ENCODE data around the gene PIEZO2.

PIEZO2 gene

DNA sequence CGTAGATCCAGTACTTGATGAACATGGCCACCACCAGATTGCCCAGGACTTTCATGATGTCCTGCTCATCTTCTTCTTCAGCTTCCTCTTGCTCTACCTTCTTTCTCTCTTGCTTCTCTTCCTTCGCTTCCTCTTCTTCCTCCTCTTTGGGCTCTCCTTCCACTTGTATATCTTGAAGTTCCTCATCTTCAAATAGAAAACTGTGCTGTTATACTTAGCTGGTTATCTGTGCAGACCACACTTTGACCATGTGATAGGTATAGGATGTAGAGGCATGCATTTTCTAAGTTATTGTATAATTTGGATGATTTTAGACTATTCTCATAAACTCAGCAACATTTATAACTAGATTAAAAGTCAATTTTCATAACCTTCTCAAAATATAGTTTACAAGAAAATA, 360.2 kb downstream of the PIEZO2 start:
- in situ Hi-C loops (cut with HindIII; ENCODE audit: low sequenced_read_pairs): no loop called here
- no peak for TF ChIP-seq CTCF (IDR thresholded peaks at IDR 0.05; ENCODE audit: low read depth, low read length, missing control alignments)
- no peak overlapping the region for H3K4me3 ChIP-seq (ENCODE audit: low read depth, low read length)
- no peak for DNase-seq (ENCODE audit: low read depth)

DNA sequence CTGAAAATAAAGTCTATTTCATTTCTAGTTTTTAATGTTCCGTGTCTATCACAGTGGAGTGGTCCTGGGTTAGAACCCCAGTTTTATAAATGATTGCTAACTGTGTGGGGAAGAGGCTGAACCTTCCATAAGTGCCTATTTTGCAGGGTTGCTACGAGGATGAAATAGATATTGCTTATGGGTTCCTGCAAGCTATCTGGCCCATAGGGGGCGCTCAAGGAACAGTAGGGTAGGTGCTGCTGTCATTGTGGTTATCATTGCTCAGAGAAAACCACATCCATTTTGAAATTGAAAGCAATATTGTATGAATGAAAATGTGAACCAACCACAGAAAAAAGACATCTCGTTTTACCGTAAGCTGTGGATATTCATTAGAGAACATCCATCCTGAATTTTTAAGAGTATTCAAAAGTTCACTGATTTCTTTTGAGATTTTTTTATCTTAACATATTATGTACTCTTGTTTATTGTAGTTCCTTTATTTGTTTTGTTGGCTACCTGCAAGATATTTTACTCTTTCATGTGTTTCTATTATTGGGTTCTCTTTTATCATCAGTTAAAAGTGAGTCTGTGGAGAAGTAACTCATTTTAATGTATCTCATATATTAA, 362.0 kb downstream of the PIEZO2 start:
- DNase-seq (ENCODE audit: low read depth): peak; percentile 73
- no peak overlapping the region for H3K4me3 ChIP-seq (ENCODE audit: low read depth, low read length)
- in situ Hi-C loops (cut with HindIII; ENCODE audit: low sequenced_read_pairs): no loop called here
- TF ChIP-seq CTCF (IDR thresholded peaks at IDR 0.05; ENCODE audit: low read depth, low read length, missing control alignments): peak; percentile 87

GRCh38 chr18:10785798-10786197, 363.6 kb downstream of the PIEZO2 start:
- DNase-seq (ENCODE audit: low read depth): no peak
- TF ChIP-seq CTCF (IDR thresholded peaks at IDR 0.05; ENCODE audit: low read depth, low read length, missing control alignments): no peak
- H3K4me3 ChIP-seq (ENCODE audit: low read depth, low read length): no peak overlapping the region
- in situ Hi-C loops (cut with HindIII; ENCODE audit: low sequenced_read_pairs): no loop called here

GRCh38 chr18:10784596-10785202, 364.7 kb downstream of the PIEZO2 start:
- in situ Hi-C loops (cut with HindIII; ENCODE audit: low sequenced_read_pairs): no loop called here
- no peak for TF ChIP-seq CTCF (IDR thresholded peaks at IDR 0.05; ENCODE audit: low read depth, low read length, missing control alignments)
- no peak for DNase-seq (ENCODE audit: low read depth)
- no peak overlapping the region for H3K4me3 ChIP-seq (ENCODE audit: low read depth, low read length)

DNA sequence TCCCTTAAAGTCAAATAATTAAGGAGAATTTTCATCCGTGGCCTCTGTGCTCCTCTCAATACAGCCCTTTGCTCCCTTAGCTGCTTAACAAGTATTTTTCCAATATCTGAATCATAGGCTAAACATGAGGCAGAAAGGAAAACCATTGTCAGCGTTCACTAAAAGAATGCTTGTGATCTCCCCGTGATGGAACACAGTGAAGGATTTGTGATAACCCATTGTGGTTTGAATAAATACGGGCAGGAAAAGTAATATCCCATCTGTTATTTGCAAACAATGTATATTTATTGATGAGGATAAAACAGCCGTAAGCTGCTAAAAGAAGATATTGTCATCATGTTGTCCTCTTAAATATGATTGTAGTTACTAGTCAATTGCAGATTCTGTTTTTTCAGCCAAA, 365.4 kb downstream of the PIEZO2 start:
- H3K4me3 ChIP-seq (ENCODE audit: low read depth, low read length): no peak overlapping the region
- no peak for DNase-seq (ENCODE audit: low read depth)
- in situ Hi-C loops (cut with HindIII; ENCODE audit: low sequenced_read_pairs): no loop called here
- no peak for TF ChIP-seq CTCF (IDR thresholded peaks at IDR 0.05; ENCODE audit: low read depth, low read length, missing control alignments)

DNA sequence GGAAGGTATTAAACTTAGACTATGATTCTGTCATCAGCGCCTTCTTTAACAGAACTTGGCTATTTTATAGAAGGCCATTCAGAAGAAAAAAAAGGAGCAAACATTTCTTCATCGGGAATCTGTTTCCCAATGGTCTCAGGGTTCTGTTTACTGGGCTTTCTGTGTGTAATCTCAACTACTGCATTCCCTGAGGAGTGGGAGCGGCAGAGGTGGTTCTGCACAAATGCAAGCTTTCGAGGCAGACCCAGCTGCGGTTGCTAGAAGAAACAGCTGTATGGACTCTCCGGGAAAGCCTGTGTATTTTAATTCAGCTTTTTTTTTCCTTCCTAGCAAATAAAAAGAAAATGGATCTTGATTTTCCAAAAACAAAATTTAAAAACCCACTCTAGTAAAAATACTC, 372.9 kb downstream of the PIEZO2 start:
- in situ Hi-C loops (cut with HindIII; ENCODE audit: low sequenced_read_pairs): no loop called here
- no peak overlapping the region for H3K4me3 ChIP-seq (ENCODE audit: low read depth, low read length)
- TF ChIP-seq CTCF (IDR thresholded peaks at IDR 0.05; ENCODE audit: low read depth, low read length, missing control alignments): no peak
- DNase-seq (ENCODE audit: low read depth): no peak

Measured in astrocyte of the cerebellum (primary cell).